Measurements from ENCODE around the gene LRP1B.

LRP1B gene

GRCh38 chr2:141423124-141423523 lies 707.7 kb downstream of the LRP1B start:
- H3K9me3 ChIP-seq (ENCODE audit: insufficient read depth, low read depth, low read length), result no peaks in the 10 kb centered on the region
- no peaks in the 10 kb centered on the region for H3F3A ChIP-seq (ENCODE audit: low read depth)
- H3K79me2 ChIP-seq (ENCODE audit: insufficient read depth, low read length), result no peaks in the 10 kb centered on the region
- H3K4me2 ChIP-seq (ENCODE audit: low read depth, low read length, poor library complexity, severe bottlenecking), result no peak overlapping the region
- no peaks in the 10 kb centered on the region for H3K27me3 ChIP-seq (ENCODE audit: insufficient read depth, low read length, poor library complexity, severe bottlenecking)
- no peak overlapping the region for H2AFZ ChIP-seq (ENCODE audit: low read length)
- H3K4me1 ChIP-seq (ENCODE audit: insufficient read depth, low read length, poor library complexity, severe bottlenecking), result no peaks in the 10 kb centered on the region
- H3K9me2 ChIP-seq (replicated peaks; ENCODE audit: low read depth, low read length), result no peaks in the 10 kb centered on the region
- H3K9ac ChIP-seq (ENCODE audit: low read depth, low read length, poor library complexity, severe bottlenecking), result no peak overlapping the region
- H3K36me3 ChIP-seq (ENCODE audit: insufficient read depth, low read length), result no peaks in the 10 kb centered on the region
- TF ChIP-seq CTCF (conservative IDR thresholded peaks at IDR 0.05; ENCODE audit: low read length) (no peak), EZH2phosphoT487 (IDR thresholded peaks at IDR 0.05; ENCODE audit: borderline replicate concordance) (no peak)
- no peaks in the 10 kb centered on the region for H4K20me1 ChIP-seq (ENCODE audit: insufficient read depth, low read length, poor library complexity, severe bottlenecking)
- no peak overlapping the region for H3K4me3 ChIP-seq (ENCODE audit: low read length, poor library complexity, severe bottlenecking)

GRCh38 chr2:141417246-141417797 lies 713.5 kb downstream of the LRP1B start:
- Histone ChIP-seq H3K9ac (ENCODE audit: low read depth, low read length, poor library complexity, severe bottlenecking) (no peak overlapping the region), H3K9me2 (replicated peaks; ENCODE audit: low read depth, low read length) (no peaks in the 10 kb centered on the region), H3K9me3 (ENCODE audit: insufficient read depth, low read depth, low read length) (no peaks in the 10 kb centered on the region), H2AFZ (ENCODE audit: low read length) (no peak overlapping the region), H4K20me1 (ENCODE audit: insufficient read depth, low read length, poor library complexity, severe bottlenecking) (no peaks in the 10 kb centered on the region), H3K36me3 (ENCODE audit: insufficient read depth, low read length) (no peaks in the 10 kb centered on the region), H3K27me3 (ENCODE audit: insufficient read depth, low read length, poor library complexity, severe bottlenecking) (no peaks in the 10 kb centered on the region), H3K4me3 (ENCODE audit: low read length, poor library complexity, severe bottlenecking) (no peak overlapping the region), H3K4me2 (ENCODE audit: low read depth, low read length, poor library complexity, severe bottlenecking) (no peak overlapping the region), H3K79me2 (ENCODE audit: insufficient read depth, low read length) (no peaks in the 10 kb centered on the region), H3K4me1 (ENCODE audit: insufficient read depth, low read length, poor library complexity, severe bottlenecking) (no peaks in the 10 kb centered on the region), H3F3A (ENCODE audit: low read depth) (no peaks in the 10 kb centered on the region)
- no peak for TF ChIP-seq EZH2phosphoT487 (IDR thresholded peaks at IDR 0.05; ENCODE audit: borderline replicate concordance)
- TF ChIP-seq CTCF (conservative IDR thresholded peaks at IDR 0.05; ENCODE audit: low read length), result no peak

GRCh38 chr2:141411419-141411818 lies 719.4 kb downstream of the LRP1B start:
- H3K4me1 ChIP-seq (ENCODE audit: insufficient read depth, low read length, poor library complexity, severe bottlenecking), result no peaks in the 10 kb centered on the region
- H3K4me3 ChIP-seq (ENCODE audit: low read length, poor library complexity, severe bottlenecking), result no peak overlapping the region
- TF ChIP-seq EZH2phosphoT487 (IDR thresholded peaks at IDR 0.05; ENCODE audit: borderline replicate concordance) (no peak), CTCF (conservative IDR thresholded peaks at IDR 0.05; ENCODE audit: low read length) (no peak)
- no peaks in the 10 kb centered on the region for H3K9me3 ChIP-seq (ENCODE audit: insufficient read depth, low read depth, low read length)
- no peaks in the 10 kb centered on the region for H3K36me3 ChIP-seq (ENCODE audit: insufficient read depth, low read length)
- no peak overlapping the region for H3K4me2 ChIP-seq (ENCODE audit: low read depth, low read length, poor library complexity, severe bottlenecking)
- no peaks in the 10 kb centered on the region for H3F3A ChIP-seq (ENCODE audit: low read depth)
- no peaks in the 10 kb centered on the region for H3K27me3 ChIP-seq (ENCODE audit: insufficient read depth, low read length, poor library complexity, severe bottlenecking)
- H3K9ac ChIP-seq (ENCODE audit: low read depth, low read length, poor library complexity, severe bottlenecking), result no peak overlapping the region
- no peaks in the 10 kb centered on the region for H3K9me2 ChIP-seq (replicated peaks; ENCODE audit: low read depth, low read length)
- no peaks in the 10 kb centered on the region for H3K79me2 ChIP-seq (ENCODE audit: insufficient read depth, low read length)
- no peaks in the 10 kb centered on the region for H4K20me1 ChIP-seq (ENCODE audit: insufficient read depth, low read length, poor library complexity, severe bottlenecking)
- no peak overlapping the region for H2AFZ ChIP-seq (ENCODE audit: low read length)
